GM23338 (cell line): ENCODE data around the gene EN2. TPM values are rescaled to one million over a fixed set of nuclear protein-coding genes. Genes with fewer than 3 reads are reported as not detected.

Experiments
- ATAC-seq: fragments of 200-7000 bp; cut with Tn5 transposase; 3 replicates; pipeline ENCODE4 v1.9.1; 2020
- DNase-seq: peaks from one replicate; pipeline ENCODE4 v3.0.0-alpha.2; 2015; ENCODE audit warnings: low spot score
- H2AFZ ChIP-seq: fragments of 200-600 bp; sonication (generic); 2 replicates; pipeline ENCODE4 v1.8.0; 2016; ENCODE audit warnings: antibody characterized with exemption, mild to moderate bottlenecking, moderate library complexity
- H3F3A ChIP-seq: fragments of 200-600 bp; sonication (generic); replicated peaks from 2 replicates; pipeline ENCODE4 v1.8.0; 2017; ENCODE audit warnings: antibody characterized with exemption, mixed run types, low read depth
- H3K27ac ChIP-seq: fragments of 200-600 bp; sonication (generic); 2 replicates; pipeline ENCODE4 v1.6.1; 2016; ENCODE audit warnings: low read depth
- H3K27me3 ChIP-seq: fragments of 200-600 bp; sonication (generic); 2 replicates; pipeline ENCODE4 v1.8.0; 2016; ENCODE audit warnings: mild to moderate bottlenecking, mixed run types, moderate library complexity; ENCODE audit not compliant: insufficient read depth
- H3K36me3 ChIP-seq: fragments of 200-600 bp; sonication (generic); 2 replicates; pipeline ENCODE4 v1.8.0; 2016; ENCODE audit warnings: mild to moderate bottlenecking; ENCODE audit not compliant: insufficient read depth
- H3K4me1 ChIP-seq: fragments of 200-600 bp; sonication (generic); 2 replicates; pipeline ENCODE4 v1.8.0; 2016; ENCODE audit warnings: mild to moderate bottlenecking, moderate library complexity; ENCODE audit not compliant: insufficient read depth
- H3K4me2 ChIP-seq: fragments of 200-600 bp; sonication (generic); 2 replicates; pipeline ENCODE4 v1.7.1; 2017; ENCODE audit warnings: mixed run types
- H3K4me3 ChIP-seq: fragments of 200-600 bp; sonication (generic); 2 replicates; pipeline ENCODE4 v1.6.1; 2016; ENCODE audit warnings: mixed run types
- H3K79me2 ChIP-seq: fragments of 200-600 bp; sonication (generic); replicated peaks from 2 replicates; pipeline ENCODE4 v1.8.0; 2017; ENCODE audit warnings: mild to moderate bottlenecking; ENCODE audit not compliant: insufficient read depth
- H3K9me2 ChIP-seq: fragments of 200-600 bp; sonication (generic); 2 replicates; pipeline ENCODE4 v1.8.0; 2017; ENCODE audit not compliant: insufficient read depth
- H4K20me1 ChIP-seq: fragments of 200-600 bp; sonication (generic); replicated peaks from 2 replicates; pipeline ENCODE4 v1.8.0; 2017; ENCODE audit warnings: mild to moderate bottlenecking; ENCODE audit not compliant: insufficient read depth
- H3K27ac Mint-ChIP-seq: 2 replicates; pipeline ENCODE4 v1.8.0; 2020; ENCODE audit warnings: inconsistent platforms, mild to moderate bottlenecking, moderate library complexity, mixed read lengths
- H3K27me3 Mint-ChIP-seq: 3 replicates; pipeline ENCODE4 v1.8.0; 2022; ENCODE audit warnings: low read depth, mild to moderate bottlenecking, moderate library complexity, mixed read lengths, inconsistent platforms; ENCODE audit not compliant: insufficient read depth, poor library complexity
- H3K36me3 Mint-ChIP-seq: 3 replicates; pipeline ENCODE4 v1.8.0; 2021; ENCODE audit warnings: low read depth, mild to moderate bottlenecking, inconsistent platforms, moderate library complexity, mixed read lengths
- H3K4me1 Mint-ChIP-seq: 3 replicates; pipeline ENCODE4 v1.8.0; 2020; ENCODE audit warnings: mild to moderate bottlenecking, inconsistent platforms, mixed read lengths
- H3K4me3 Mint-ChIP-seq: 3 replicates; pipeline ENCODE4 v1.8.0; 2021; ENCODE audit warnings: moderate library complexity, mild to moderate bottlenecking, inconsistent platforms, mixed read lengths
- H3K9me3 Mint-ChIP-seq: 3 replicates; pipeline ENCODE4 v1.8.0; 2020; ENCODE audit warnings: moderate library complexity, mild to moderate bottlenecking, inconsistent platforms, mixed read lengths
- EZH2 ChIP-seq: fragments of 200-600 bp; sonication (generic); IDR thresholded peaks from one replicate; pipeline ENCODE4 v1.8.0; 2017; ENCODE audit warnings: antibody characterized with exemption, mild to moderate bottlenecking, low read depth; ENCODE audit not compliant: unreplicated experiment
- polyA plus RNA-seq: library from polyadenylated mRNA; unstranded; fragments of >200 nt; fragmentation: Nextera tagmentation; extraction: Ambion mirVana; gene quantifications from 2 replicates; pipeline ENCODE4 v1.2.1, GENCODE V29; 2016
- total RNA-seq: library from RNA; depleted of rRNA; stranded (reverse); fragments of >200 nt; shearing (Covaris generic); gene quantifications from 2 replicates; pipeline ENCODE4 v1.2.3, GENCODE V29; 2014
- TF ChIP-seq, protein P1 (sequence below): IDR thresholded peaks from one replicate; pipeline ENCODE4 v1.6.1; 2018; ENCODE audit warnings: antibody characterized with exemption; ENCODE audit not compliant: unreplicated experiment
- TF ChIP-seq, protein P2 (sequence below): fragments of 250-450 bp; sonication (Bioruptor Pico); IDR thresholded peaks from 2 replicates; pipeline ENCODE4 v1.5.0; 2020; ENCODE audit warnings: mild to moderate bottlenecking, moderate library complexity

EN2 gene
- total and polyA plus RNA-seq, 2 experiments from 2014 or later, result not detected

DNA sequence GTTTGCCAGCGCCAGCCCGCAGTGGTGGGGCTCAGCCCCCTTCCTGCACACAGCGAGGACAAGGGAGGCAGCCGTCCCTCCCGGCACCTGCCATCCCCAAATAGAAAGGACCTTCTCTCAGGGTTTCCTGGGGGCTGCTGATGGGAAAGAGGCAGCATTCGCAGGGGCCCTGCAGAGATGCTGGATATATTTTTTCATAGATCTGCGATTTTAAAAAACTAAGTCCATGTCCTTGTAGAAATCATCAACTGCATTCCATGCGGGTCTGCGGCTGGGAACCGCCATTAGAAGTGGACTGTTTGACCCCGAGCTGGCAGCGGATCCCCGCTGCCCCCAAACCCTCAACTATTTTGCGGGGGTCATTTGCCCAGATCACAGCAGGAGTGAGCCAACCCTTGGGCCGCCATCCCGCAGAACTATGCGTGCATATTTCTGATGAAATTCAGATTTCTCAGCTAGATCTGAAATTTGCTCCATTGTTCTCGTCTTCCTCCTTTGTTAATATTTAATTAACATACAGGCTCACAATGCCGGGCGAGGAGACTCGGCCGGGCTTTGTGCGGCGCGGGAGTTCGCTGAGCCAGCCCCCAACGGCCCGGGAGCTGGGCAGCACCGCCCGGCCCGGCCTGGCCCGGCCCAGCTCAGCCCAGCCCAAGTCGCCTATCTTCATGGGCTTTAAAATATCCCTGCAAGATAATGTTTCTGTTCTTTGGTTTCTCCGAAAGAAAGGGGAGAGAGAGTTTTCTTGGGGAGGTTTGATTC lies 2.0 kb downstream of the EN2 start:
- Histone ChIP-seq H3K4me2 (peak overlapping the region; percentile 60), H3F3A (peaks cover 27% of the 10 kb centered on the region), H2AFZ (no peak overlapping the region), H3K27ac (no peak overlapping the region), H3K4me3 (peak overlapping the region; percentile 39; the same call in 1 of the 2 replicates), H3K4me1 (peaks cover 40% of the 10 kb centered on the region), H3K36me3 (no peaks in the 10 kb centered on the region), H3K27me3 (peaks cover 97% of the 10 kb centered on the region), H3K79me2 (no peaks in the 10 kb centered on the region), H4K20me1 (peaks cover 41% of the 10 kb centered on the region), H3K9me2 (no peaks in the 10 kb centered on the region)
- peaks cover 95% of the 10 kb centered on the region for H3K27me3 Mint-ChIP-seq
- peaks cover 4% of the 10 kb centered on the region for H3K9me3 Mint-ChIP-seq
- H3K27ac Mint-ChIP-seq, result no peak overlapping the region
- no peaks in the 10 kb centered on the region for H3K36me3 Mint-ChIP-seq
- DNase-seq (peak; percentile 57), ATAC-seq (peak; percentile 4)
- TF ChIP-seq, protein P1, sequence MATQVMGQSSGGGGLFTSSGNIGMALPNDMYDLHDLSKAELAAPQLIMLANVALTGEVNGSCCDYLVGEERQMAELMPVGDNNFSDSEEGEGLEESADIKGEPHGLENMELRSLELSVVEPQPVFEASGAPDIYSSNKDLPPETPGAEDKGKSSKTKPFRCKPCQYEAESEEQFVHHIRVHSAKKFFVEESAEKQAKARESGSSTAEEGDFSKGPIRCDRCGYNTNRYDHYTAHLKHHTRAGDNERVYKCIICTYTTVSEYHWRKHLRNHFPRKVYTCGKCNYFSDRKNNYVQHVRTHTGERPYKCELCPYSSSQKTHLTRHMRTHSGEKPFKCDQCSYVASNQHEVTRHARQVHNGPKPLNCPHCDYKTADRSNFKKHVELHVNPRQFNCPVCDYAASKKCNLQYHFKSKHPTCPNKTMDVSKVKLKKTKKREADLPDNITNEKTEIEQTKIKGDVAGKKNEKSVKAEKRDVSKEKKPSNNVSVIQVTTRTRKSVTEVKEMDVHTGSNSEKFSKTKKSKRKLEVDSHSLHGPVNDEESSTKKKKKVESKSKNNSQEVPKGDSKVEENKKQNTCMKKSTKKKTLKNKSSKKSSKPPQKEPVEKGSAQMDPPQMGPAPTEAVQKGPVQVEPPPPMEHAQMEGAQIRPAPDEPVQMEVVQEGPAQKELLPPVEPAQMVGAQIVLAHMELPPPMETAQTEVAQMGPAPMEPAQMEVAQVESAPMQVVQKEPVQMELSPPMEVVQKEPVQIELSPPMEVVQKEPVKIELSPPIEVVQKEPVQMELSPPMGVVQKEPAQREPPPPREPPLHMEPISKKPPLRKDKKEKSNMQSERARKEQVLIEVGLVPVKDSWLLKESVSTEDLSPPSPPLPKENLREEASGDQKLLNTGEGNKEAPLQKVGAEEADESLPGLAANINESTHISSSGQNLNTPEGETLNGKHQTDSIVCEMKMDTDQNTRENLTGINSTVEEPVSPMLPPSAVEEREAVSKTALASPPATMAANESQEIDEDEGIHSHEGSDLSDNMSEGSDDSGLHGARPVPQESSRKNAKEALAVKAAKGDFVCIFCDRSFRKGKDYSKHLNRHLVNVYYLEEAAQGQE, result no peak
- peak; percentile 95 for TF ChIP-seq EZH2
- peak overlapping the region; percentile 21; the same call in 1 of the 3 replicates for H3K4me3 Mint-ChIP-seq
- peaks cover 20% of the 10 kb centered on the region for H3K4me1 Mint-ChIP-seq

DNA sequence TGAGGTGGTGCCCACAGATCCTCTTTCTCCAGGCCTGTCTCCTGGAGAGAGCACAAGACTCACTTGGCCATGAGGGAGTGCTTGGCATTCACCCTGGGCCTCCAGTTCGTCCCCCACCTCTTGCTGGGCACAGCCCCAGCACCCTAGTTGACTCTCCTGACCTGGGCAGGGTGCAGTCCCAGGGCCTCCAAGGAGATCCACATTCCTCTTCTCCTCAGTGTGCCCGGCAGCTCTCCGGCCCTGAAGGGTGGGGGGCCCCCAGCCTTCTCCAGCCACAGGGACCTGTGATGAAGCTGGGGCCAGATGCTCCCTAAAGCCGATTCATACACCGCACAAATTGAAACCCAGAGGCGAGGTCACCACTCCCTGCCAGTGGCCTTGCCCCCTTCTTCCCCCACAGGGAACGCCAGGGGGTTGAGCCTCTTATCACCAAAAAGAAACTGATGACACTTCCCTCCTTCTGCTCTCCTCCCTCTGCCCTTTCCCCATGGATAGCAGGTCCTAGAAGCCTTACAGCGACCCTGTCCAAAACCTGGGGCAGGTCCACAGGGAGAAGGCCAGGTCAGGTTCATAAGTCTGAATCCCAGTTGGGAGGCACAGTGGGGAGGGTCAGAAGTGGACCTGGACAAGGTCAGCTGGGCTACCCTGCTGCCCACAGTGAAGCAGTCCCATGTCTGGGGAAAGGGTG lies 3.1 kb downstream of the EN2 start:
- ATAC-seq (no peak), DNase-seq (no peak)
- Histone ChIP-seq H3K27me3 (peaks cover 97% of the 10 kb centered on the region), H3K4me3 (no peak overlapping the region), H3K4me1 (peaks cover 39% of the 10 kb centered on the region), H3K4me2 (no peak overlapping the region), H3F3A (peaks cover 27% of the 10 kb centered on the region), H3K9me2 (no peaks in the 10 kb centered on the region), H2AFZ (no peak overlapping the region), H3K36me3 (no peaks in the 10 kb centered on the region), H4K20me1 (peaks cover 49% of the 10 kb centered on the region), H3K79me2 (no peaks in the 10 kb centered on the region), H3K27ac (no peak overlapping the region)
- H3K36me3 Mint-ChIP-seq, result no peaks in the 10 kb centered on the region
- TF ChIP-seq, protein P2, sequence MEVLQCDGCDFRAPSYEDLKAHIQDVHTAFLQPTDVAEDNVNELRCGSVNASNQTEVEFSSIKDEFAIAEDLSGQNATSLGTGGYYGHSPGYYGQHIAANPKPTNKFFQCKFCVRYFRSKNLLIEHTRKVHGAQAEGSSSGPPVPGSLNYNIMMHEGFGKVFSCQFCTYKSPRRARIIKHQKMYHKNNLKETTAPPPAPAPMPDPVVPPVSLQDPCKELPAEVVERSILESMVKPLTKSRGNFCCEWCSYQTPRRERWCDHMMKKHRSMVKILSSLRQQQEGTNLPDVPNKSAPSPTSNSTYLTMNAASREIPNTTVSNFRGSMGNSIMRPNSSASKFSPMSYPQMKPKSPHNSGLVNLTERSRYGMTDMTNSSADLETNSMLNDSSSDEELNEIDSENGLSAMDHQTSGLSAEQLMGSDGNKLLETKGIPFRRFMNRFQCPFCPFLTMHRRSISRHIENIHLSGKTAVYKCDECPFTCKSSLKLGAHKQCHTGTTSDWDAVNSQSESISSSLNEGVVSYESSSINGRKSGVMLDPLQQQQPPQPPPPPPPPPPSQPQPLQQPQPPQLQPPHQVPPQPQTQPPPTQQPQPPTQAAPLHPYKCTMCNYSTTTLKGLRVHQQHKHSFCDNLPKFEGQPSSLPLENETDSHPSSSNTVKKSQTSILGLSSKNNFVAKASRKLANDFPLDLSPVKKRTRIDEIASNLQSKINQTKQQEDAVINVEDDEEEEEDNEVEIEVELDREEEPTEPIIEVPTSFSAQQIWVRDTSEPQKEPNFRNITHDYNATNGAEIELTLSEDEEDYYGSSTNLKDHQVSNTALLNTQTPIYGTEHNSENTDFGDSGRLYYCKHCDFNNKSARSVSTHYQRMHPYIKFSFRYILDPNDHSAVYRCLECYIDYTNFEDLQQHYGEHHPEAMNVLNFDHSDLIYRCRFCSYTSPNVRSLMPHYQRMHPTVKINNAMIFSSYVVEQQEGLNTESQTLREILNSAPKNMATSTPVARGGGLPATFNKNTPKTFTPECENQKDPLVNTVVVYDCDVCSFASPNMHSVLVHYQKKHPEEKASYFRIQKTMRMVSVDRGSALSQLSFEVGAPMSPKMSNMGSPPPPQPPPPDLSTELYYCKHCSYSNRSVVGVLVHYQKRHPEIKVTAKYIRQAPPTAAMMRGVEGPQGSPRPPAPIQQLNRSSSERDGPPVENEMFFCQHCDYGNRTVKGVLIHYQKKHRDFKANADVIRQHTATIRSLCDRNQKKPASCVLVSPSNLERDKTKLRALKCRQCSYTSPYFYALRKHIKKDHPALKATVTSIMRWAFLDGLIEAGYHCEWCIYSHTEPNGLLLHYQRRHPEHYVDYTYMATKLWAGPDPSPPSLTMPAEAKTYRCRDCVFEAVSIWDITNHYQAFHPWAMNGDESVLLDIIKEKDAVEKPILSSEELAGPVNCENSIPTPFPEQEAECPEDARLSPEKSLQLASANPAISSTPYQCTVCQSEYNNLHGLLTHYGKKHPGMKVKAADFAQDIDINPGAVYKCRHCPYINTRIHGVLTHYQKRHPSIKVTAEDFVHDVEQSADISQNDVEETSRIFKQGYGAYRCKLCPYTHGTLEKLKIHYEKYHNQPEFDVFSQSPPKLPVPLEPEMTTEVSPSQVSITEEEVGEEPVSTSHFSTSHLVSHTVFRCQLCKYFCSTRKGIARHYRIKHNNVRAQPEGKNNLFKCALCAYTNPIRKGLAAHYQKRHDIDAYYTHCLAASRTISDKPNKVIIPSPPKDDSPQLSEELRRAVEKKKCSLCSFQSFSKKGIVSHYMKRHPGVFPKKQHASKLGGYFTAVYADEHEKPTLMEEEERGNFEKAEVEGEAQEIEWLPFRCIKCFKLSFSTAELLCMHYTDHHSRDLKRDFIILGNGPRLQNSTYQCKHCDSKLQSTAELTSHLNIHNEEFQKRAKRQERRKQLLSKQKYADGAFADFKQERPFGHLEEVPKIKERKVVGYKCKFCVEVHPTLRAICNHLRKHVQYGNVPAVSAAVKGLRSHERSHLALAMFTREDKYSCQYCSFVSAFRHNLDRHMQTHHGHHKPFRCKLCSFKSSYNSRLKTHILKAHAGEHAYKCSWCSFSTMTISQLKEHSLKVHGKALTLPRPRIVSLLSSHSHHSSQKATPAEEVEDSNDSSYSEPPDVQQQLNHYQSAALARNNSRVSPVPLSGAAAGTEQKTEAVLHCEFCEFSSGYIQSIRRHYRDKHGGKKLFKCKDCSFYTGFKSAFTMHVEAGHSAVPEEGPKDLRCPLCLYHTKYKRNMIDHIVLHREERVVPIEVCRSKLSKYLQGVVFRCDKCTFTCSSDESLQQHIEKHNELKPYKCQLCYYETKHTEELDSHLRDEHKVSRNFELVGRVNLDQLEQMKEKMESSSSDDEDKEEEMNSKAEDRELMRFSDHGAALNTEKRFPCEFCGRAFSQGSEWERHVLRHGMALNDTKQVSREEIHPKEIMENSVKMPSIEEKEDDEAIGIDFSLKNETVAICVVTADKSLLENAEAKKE (CRISPR knock-in tag), result no peak
- peak; percentile 53 for TF ChIP-seq EZH2
- H3K27me3 Mint-ChIP-seq, result peaks cover 95% of the 10 kb centered on the region
- no peak overlapping the region for H3K27ac Mint-ChIP-seq
- H3K4me1 Mint-ChIP-seq, result peaks cover 25% of the 10 kb centered on the region
- peaks cover 4% of the 10 kb centered on the region; the same call in 1 of the 3 replicates for H3K9me3 Mint-ChIP-seq
- H3K4me3 Mint-ChIP-seq, result no peak overlapping the region; the same call in 2 of the 3 replicates
